ENCODE data around the gene MRFAP1L1. TPM values are rescaled to one million over a fixed set of nuclear protein-coding genes. Genes with fewer than 3 reads are reported as not detected.

Gene MRFAP1L1
- total and polyA plus RNA-seq, 2 experiments from 2014 or later, result 61.6 to 73.8 TPM

GRCh38 chr4:6753891-6754290 is 44.2 kb upstream of the MRFAP1L1 start:
- DNase-seq (ENCODE audit: low spot score), result no peak
- no peak for TF ChIP-seq CTCF (conservative IDR thresholded peaks at IDR 0.05; ENCODE audit: low read depth in 2 of 2)
- no peak for TF ChIP-seq ZNF114 (CRISPR knock-in tag; IDR thresholded peaks at IDR 0.05)
- TF ChIP-seq CREB1 (CRISPR knock-in tag; IDR thresholded peaks at IDR 0.05; ENCODE audit: low read depth), result no peak
- no peak for TF ChIP-seq NANOG (IDR thresholded peaks at IDR 0.05; ENCODE audit: borderline replicate concordance)
- no peak for TF ChIP-seq ZNF331 (CRISPR knock-in tag; IDR thresholded peaks at IDR 0.05; ENCODE audit: low read depth)
- TF ChIP-seq ZNF462 (CRISPR knock-in tag; IDR thresholded peaks at IDR 0.05), result no peak
- TF ChIP-seq STAT1 (IDR thresholded peaks at IDR 0.05; ENCODE audit: unreplicated experiment), result no peak
- TF ChIP-seq JUNB (IDR thresholded peaks at IDR 0.05; ENCODE audit: unreplicated experiment), result no peak
- no peak for TF ChIP-seq REST (IDR thresholded peaks at IDR 0.05; ENCODE audit: unreplicated experiment)
- Histone ChIP-seq H3F3A (replicated peaks; ENCODE audit: low read depth) (no peaks in the 10 kb centered on the region), H3K4me3 (no peak overlapping the region), H4K20me1 (replicated peaks; ENCODE audit: insufficient read depth) (no peaks in the 10 kb centered on the region), H3K4me2 (no peak overlapping the region), H3K9me2 (ENCODE audit: insufficient read depth) (no peaks in the 10 kb centered on the region), H3K27ac (ENCODE audit: low read depth) (no peak overlapping the region), H3K36me3 (ENCODE audit: insufficient read depth) (no peaks in the 10 kb centered on the region), H3K79me2 (replicated peaks; ENCODE audit: insufficient read depth) (no peaks in the 10 kb centered on the region), H3K4me1 (ENCODE audit: insufficient read depth) (no peaks in the 10 kb centered on the region), H2AFZ (no peak overlapping the region), H3K27me3 (ENCODE audit: insufficient read depth) (no peaks in the 10 kb centered on the region)
- Mint-ChIP-seq H3K27me3 (ENCODE audit: insufficient read depth, low read depth, poor library complexity) (no peaks in the 10 kb centered on the region), H3K27ac (no peak overlapping the region), H3K4me1 (peaks cover 4% of the 10 kb centered on the region; the same call in 2 of the 3 replicates), H3K4me3 (no peak overlapping the region), H3K36me3 (ENCODE audit: low read depth) (no peaks in the 10 kb centered on the region), H3K9me3 (no peaks in the 10 kb centered on the region)
- ATAC-seq, result no peak
